ENCODE data around the gene HCST.
"Not testable (repeated sequence)": the region's sequence is repeated elsewhere in the genome, so short reads cannot be mapped to it uniquely, and the experiment has no call there.

Gene HCST

DNA sequence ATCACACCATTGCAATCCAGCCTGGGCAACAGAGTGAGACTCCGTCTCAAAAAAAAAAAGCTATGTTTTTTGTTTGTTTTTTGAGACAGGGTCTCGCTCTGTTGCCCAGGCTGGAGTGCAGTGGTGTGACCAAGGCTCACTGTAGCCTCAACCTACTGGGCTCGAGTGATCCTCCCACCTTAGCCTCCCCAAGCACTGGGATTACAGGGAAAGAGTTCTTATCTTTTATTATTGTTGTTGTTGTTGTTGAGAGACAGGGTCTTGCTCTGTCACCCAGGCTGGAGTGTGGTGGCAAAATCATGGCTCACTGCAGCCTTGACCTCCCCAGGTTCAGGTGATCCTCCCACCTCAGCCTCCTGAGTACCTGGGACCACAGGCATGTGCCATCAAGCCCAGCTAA lies 10.5 kb upstream of the HCST start:
- not testable (repeated sequence) for H4K8ac ChIP-seq (ENCODE audit: low read depth, low read length); H3K9ac ChIP-seq (ENCODE audit: low read length); H3K79me1 ChIP-seq (ENCODE audit: low read length); H3K18ac ChIP-seq (ENCODE audit: low read length); DNase-seq; H3K23ac ChIP-seq (ENCODE audit: low read length); H3K27ac ChIP-seq (ENCODE audit: low read depth, low read length); H3K4ac ChIP-seq (ENCODE audit: low read depth, low read length); H2BK12ac ChIP-seq (ENCODE audit: low read length); H3K4me1 ChIP-seq (ENCODE audit: control insufficient read depth in 1 of 2, insufficient read depth in 2 of 2, low read length in 2 of 2); H2AK5ac ChIP-seq (ENCODE audit: low read length); H4K12ac ChIP-seq (ENCODE audit: low read depth, low read length); H3K4me3 ChIP-seq (ENCODE audit: low read depth, low read length); H2AFZ ChIP-seq (ENCODE audit: insufficient read depth, low read length, poor library complexity); H3K27me3 ChIP-seq (ENCODE audit: insufficient read depth, low read length); H3K9me3 ChIP-seq (ENCODE audit: insufficient read depth, low read depth, low read length); H4K91ac ChIP-seq (ENCODE audit: low read depth, low read length); H2BK120ac ChIP-seq (ENCODE audit: insufficient read depth, low read length, poor library complexity); H3K14ac ChIP-seq (ENCODE audit: low read length); H3K4me2 ChIP-seq (ENCODE audit: low read length); H3K79me2 ChIP-seq (ENCODE audit: control insufficient read depth, insufficient read depth, low read length, poor library complexity); H2BK5ac ChIP-seq (ENCODE audit: low read depth, low read length, poor library complexity)
- WGBS (ENCODE audit: extremely low coverage, insufficient coverage, insufficient read length) = no CpG with 5 or more reads among the region's 3 CpGs
- H3K36me3 ChIP-seq (ENCODE audit: control insufficient read depth in 1 of 2, insufficient read depth in 2 of 2, low read length in 2 of 2) = peaks cover 55 to 61% of the 10 kb centered on the region in 2 experiments

DNA sequence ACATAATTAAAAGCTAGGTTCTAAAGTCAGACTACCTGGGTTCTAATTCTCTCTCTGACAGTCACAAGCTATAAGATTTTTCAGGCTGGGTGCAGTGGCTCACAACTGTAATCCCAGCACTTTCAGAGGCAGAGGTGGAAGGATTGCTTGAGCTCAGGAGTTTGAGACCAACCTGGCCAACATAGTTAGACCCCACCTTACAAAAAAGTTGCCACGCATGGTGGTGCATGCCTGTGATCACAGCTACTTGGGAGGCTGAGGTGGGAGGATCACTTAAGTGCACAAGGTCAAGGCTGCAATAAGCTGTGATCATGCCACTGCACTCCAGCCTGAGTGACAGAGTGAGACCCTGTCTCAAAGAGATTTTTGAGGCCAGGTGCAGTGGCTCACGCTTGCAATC lies 8.0 kb upstream of the HCST start:
- Histone ChIP-seq H2BK12ac (ENCODE audit: low read length) (no peak overlapping the region), H4K8ac (ENCODE audit: low read depth, low read length) (no peak overlapping the region), H3K27ac (ENCODE audit: low read depth, low read length) (no peak overlapping the region), H3K79me1 (ENCODE audit: low read length) (peaks cover 3% of the 10 kb centered on the region), H3K23ac (ENCODE audit: low read length) (no peak overlapping the region), H3K27me3 (ENCODE audit: insufficient read depth, low read length) (no peaks in the 10 kb centered on the region), H3K4me1 (ENCODE audit: control insufficient read depth in 1 of 2, insufficient read depth in 2 of 2, low read length in 2 of 2) (peaks cover 0 to 5% of the 10 kb centered on the region in 2 experiments), H4K12ac (ENCODE audit: low read depth, low read length) (no peak overlapping the region), H4K91ac (ENCODE audit: low read depth, low read length) (no peak overlapping the region), H3K9me3 (ENCODE audit: insufficient read depth, low read depth, low read length) (no peaks in the 10 kb centered on the region), H3K9ac (ENCODE audit: low read length) (no peak overlapping the region), H3K4ac (ENCODE audit: low read depth, low read length) (no peak overlapping the region), H3K4me2 (ENCODE audit: low read length) (no peak overlapping the region), H3K14ac (ENCODE audit: low read length) (no peak overlapping the region), H3K79me2 (ENCODE audit: control insufficient read depth, insufficient read depth, low read length, poor library complexity) (peaks cover 3% of the 10 kb centered on the region), H3K4me3 (ENCODE audit: low read depth, low read length) (no peak overlapping the region), H3K36me3 (ENCODE audit: control insufficient read depth in 1 of 2, insufficient read depth in 2 of 2, low read length in 2 of 2) (peaks cover 43 to 58% of the 10 kb centered on the region in 2 experiments), H2AK5ac (ENCODE audit: low read length) (no peak overlapping the region), H3K18ac (ENCODE audit: low read length) (no peak overlapping the region), H2BK120ac (ENCODE audit: insufficient read depth, low read length, poor library complexity) (no peak overlapping the region), H2BK5ac (ENCODE audit: low read depth, low read length, poor library complexity) (no peak overlapping the region), H2AFZ (ENCODE audit: insufficient read depth, low read length, poor library complexity) (no peak overlapping the region)
- WGBS (ENCODE audit: extremely low coverage, insufficient coverage, insufficient read length) = no CpG with 5 or more reads among the region's 2 CpGs
- DNase-seq = no peak

DNA sequence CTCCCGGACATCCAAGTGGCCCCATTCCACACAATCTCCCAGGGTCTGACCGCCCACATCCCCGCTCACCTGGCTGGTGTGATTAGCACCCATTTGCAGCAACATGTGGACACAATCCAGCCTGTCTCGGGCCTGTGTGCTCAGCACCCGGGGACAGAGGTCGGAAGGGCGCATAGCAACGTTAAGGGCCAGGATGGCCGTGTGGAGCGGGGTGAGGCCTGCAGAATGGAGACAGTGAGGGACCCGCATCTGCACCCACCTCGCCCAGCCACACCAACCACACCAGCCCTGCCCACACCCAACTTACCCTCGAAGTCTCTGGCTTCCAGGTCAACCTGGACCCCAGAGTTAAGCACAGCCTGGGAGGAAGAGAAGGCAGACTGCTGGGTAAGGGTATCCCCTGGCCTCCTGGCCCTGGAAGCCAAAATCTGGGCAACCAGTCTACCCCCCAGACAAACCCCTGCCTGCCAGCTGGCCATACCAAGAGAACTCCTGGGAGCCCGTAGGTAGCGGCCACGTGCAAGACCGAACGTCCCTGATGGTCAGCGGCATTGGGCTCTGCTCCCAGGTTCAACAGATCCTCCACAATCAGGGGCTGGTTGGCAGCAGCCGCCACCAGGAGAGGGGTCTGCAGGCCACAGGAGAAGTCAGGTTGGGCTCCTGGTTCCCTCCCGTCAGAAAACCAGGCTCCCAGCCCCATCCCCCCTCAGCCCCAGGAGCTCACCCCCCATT lies 6.3 kb upstream of the HCST start:
- no peak overlapping the region for H2AFZ ChIP-seq (ENCODE audit: insufficient read depth, low read length, poor library complexity)
- no peak overlapping the region for H3K4ac ChIP-seq (ENCODE audit: low read depth, low read length)
- no peak overlapping the region for H4K12ac ChIP-seq (ENCODE audit: low read depth, low read length)
- peaks cover 3 to 9% of the 10 kb centered on the region in 2 experiments for H3K4me1 ChIP-seq (ENCODE audit: control insufficient read depth in 1 of 2, insufficient read depth in 2 of 2, low read length in 2 of 2)
- no peak overlapping the region for H3K14ac ChIP-seq (ENCODE audit: low read length)
- H4K91ac ChIP-seq (ENCODE audit: low read depth, low read length) = no peak overlapping the region
- H3K9me3 ChIP-seq (ENCODE audit: insufficient read depth, low read depth, low read length) = no peaks in the 10 kb centered on the region
- no peak overlapping the region for H3K27ac ChIP-seq (ENCODE audit: low read depth, low read length)
- H4K8ac ChIP-seq (ENCODE audit: low read depth, low read length) = no peak overlapping the region
- peak overlapping the region; percentile 10 for H3K4me3 ChIP-seq (ENCODE audit: low read depth, low read length)
- H3K27me3 ChIP-seq (ENCODE audit: insufficient read depth, low read length) = no peaks in the 10 kb centered on the region
- no peak overlapping the region for H3K9ac ChIP-seq (ENCODE audit: low read length)
- DNase-seq = no peak
- no CpG with 5 or more reads among the region's 21 CpGs for WGBS (ENCODE audit: extremely low coverage, insufficient coverage, insufficient read length)
- no peak overlapping the region for H3K23ac ChIP-seq (ENCODE audit: low read length)
- H2BK5ac ChIP-seq (ENCODE audit: low read depth, low read length, poor library complexity) = no peak overlapping the region
- no peak overlapping the region for H2BK12ac ChIP-seq (ENCODE audit: low read length)
- H3K4me2 ChIP-seq (ENCODE audit: low read length) = no peak overlapping the region
- H3K79me1 ChIP-seq (ENCODE audit: low read length) = peaks cover 13% of the 10 kb centered on the region
- H2AK5ac ChIP-seq (ENCODE audit: low read length) = no peak overlapping the region
- no peak overlapping the region for H3K18ac ChIP-seq (ENCODE audit: low read length)
- H2BK120ac ChIP-seq (ENCODE audit: insufficient read depth, low read length, poor library complexity) = no peak overlapping the region
- peaks cover 8% of the 10 kb centered on the region for H3K79me2 ChIP-seq (ENCODE audit: control insufficient read depth, insufficient read depth, low read length, poor library complexity)
- H3K36me3 ChIP-seq (ENCODE audit: control insufficient read depth in 1 of 2, insufficient read depth in 2 of 2, low read length in 2 of 2) = peaks cover 30 to 46% of the 10 kb centered on the region in 2 experiments

DNA sequence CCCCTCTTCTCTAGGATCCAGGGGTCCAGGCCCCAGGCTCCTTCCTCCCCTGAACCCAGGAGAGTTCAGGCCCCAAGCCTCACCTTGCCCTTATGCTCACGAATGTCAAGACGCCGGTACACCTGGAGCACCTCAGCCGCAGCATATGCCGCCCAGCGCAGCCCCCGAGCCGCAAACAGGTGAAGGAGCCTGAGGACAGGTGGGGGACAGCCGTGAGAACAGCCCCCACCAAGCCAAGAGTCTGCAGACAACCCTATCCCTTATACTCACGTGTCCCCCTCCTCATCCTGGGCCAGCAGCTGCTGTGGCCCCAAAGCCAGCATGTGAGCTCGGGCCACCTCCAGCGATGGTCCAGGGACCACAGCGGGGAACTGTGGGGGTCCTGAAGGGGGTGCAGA lies 5.7 kb upstream of the HCST start:
- no peak overlapping the region for H3K4ac ChIP-seq (ENCODE audit: low read depth, low read length)

More for the DNA sequence above, 5.7 kb upstream of the HCST start:
- no peaks in the 10 kb centered on the region for H3K27me3 ChIP-seq (ENCODE audit: insufficient read depth, low read length)
- H3K9ac ChIP-seq (ENCODE audit: low read length) = no peak overlapping the region
- H3K4me3 ChIP-seq (ENCODE audit: low read depth, low read length) = no peak overlapping the region
- H3K36me3 ChIP-seq (ENCODE audit: control insufficient read depth in 1 of 2, insufficient read depth in 2 of 2, low read length in 2 of 2) = peaks cover 30 to 43% of the 10 kb centered on the region in 2 experiments
- peaks cover 13% of the 10 kb centered on the region for H3K79me1 ChIP-seq (ENCODE audit: low read length)
- DNase-seq = no peak
- H2BK120ac ChIP-seq (ENCODE audit: insufficient read depth, low read length, poor library complexity) = no peak overlapping the region
- H4K91ac ChIP-seq (ENCODE audit: low read depth, low read length) = no peak overlapping the region
- peaks cover 8% of the 10 kb centered on the region for H3K79me2 ChIP-seq (ENCODE audit: control insufficient read depth, insufficient read depth, low read length, poor library complexity)
- no peak overlapping the region for H3K18ac ChIP-seq (ENCODE audit: low read length)
- no peak overlapping the region for H3K14ac ChIP-seq (ENCODE audit: low read length)
- no peak overlapping the region for H4K12ac ChIP-seq (ENCODE audit: low read depth, low read length)
- no peak overlapping the region for H3K4me2 ChIP-seq (ENCODE audit: low read length)
- no peak overlapping the region for H4K8ac ChIP-seq (ENCODE audit: low read depth, low read length)
- peaks cover 5 to 14% of the 10 kb centered on the region in 2 experiments for H3K4me1 ChIP-seq (ENCODE audit: control insufficient read depth in 1 of 2, insufficient read depth in 2 of 2, low read length in 2 of 2)
- H3K23ac ChIP-seq (ENCODE audit: low read length) = no peak overlapping the region
- no peaks in the 10 kb centered on the region for H3K9me3 ChIP-seq (ENCODE audit: insufficient read depth, low read depth, low read length)
- no CpG with 5 or more reads among the region's 13 CpGs for WGBS (ENCODE audit: extremely low coverage, insufficient coverage, insufficient read length)
- H2BK12ac ChIP-seq (ENCODE audit: low read length) = no peak overlapping the region
- H2AFZ ChIP-seq (ENCODE audit: insufficient read depth, low read length, poor library complexity) = no peak overlapping the region
- no peak overlapping the region for H2AK5ac ChIP-seq (ENCODE audit: low read length)
- H3K27ac ChIP-seq (ENCODE audit: low read depth, low read length) = no peak overlapping the region
- H2BK5ac ChIP-seq (ENCODE audit: low read depth, low read length, poor library complexity) = no peak overlapping the region
